C4-2B (cell line): ENCODE measurements around the gene RNF224.

Source experiments
- ZFX ChIP-seq: fragments of 450-650 bp; IDR thresholded peaks from 2 replicates; pipeline ENCODE4 v1.6.1; 2017
- TF ChIP-seq, protein P1 (sequence below): fragments of 450-650 bp; conservative IDR thresholded peaks from 2 replicates; pipeline ENCODE4 v1.5.1; 2017; ENCODE audit warnings: mild to moderate bottlenecking

GRCh38 chr9:137276473-137277328 is 49.4 kb downstream of the RNF224 start:
- TF ChIP-seq, protein P1, sequence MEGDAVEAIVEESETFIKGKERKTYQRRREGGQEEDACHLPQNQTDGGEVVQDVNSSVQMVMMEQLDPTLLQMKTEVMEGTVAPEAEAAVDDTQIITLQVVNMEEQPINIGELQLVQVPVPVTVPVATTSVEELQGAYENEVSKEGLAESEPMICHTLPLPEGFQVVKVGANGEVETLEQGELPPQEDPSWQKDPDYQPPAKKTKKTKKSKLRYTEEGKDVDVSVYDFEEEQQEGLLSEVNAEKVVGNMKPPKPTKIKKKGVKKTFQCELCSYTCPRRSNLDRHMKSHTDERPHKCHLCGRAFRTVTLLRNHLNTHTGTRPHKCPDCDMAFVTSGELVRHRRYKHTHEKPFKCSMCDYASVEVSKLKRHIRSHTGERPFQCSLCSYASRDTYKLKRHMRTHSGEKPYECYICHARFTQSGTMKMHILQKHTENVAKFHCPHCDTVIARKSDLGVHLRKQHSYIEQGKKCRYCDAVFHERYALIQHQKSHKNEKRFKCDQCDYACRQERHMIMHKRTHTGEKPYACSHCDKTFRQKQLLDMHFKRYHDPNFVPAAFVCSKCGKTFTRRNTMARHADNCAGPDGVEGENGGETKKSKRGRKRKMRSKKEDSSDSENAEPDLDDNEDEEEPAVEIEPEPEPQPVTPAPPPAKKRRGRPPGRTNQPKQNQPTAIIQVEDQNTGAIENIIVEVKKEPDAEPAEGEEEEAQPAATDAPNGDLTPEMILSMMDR, result no peak
- TF ChIP-seq ZFX, result no peak
